ENCODE measurements around the gene USP32.
"Not testable (repeated sequence)": the region's sequence is repeated elsewhere in the genome, so short reads cannot be mapped to it uniquely, and the experiment has no call there.

The USP32 gene

GRCh38 chr17:60378187-60378586, 13.7 kb downstream of the USP32 start:
- not testable (repeated sequence) for DNase-seq (ENCODE audit: low spot score)

GRCh38 chr17:60372790-60373483, 19.0 kb downstream of the USP32 start:
- DNase-seq (ENCODE audit: low spot score) = no peak

- DNase-seq (ENCODE audit: low spot score) = no peak
Measured at GRCh38 chr17:60371818-60372510, 20.0 kb downstream of the USP32 start.

GRCh38 chr17:60371416-60371815, 20.5 kb downstream of the USP32 start:
- no peak for DNase-seq (ENCODE audit: low spot score)

GRCh38 chr17:60369727-60370126, 22.2 kb downstream of the USP32 start:
- DNase-seq (ENCODE audit: low spot score) = no peak

GRCh38 chr17:60363700-60364405, 28.1 kb downstream of the USP32 start:
- DNase-seq (ENCODE audit: low spot score) = no peak

GRCh38 chr17:60362329-60362728, 29.6 kb downstream of the USP32 start:
- DNase-seq (ENCODE audit: low spot score) = no peak

- DNase-seq (ENCODE audit: low spot score) = no peak
Measured at GRCh38 chr17:60361889-60362288, 30.0 kb downstream of the USP32 start.

GRCh38 chr17:60359415-60359814, 32.5 kb downstream of the USP32 start:
- DNase-seq (ENCODE audit: low spot score) = no peak

GRCh38 chr17:60358606-60359225, 33.2 kb downstream of the USP32 start:
- no peak for DNase-seq (ENCODE audit: low spot score)

- DNase-seq (ENCODE audit: low spot score) = no peak
Measured at GRCh38 chr17:60356940-60357339, 35.0 kb downstream of the USP32 start.

- DNase-seq (ENCODE audit: low spot score) = no peak
Measured at GRCh38 chr17:60355663-60356594, 36.0 kb downstream of the USP32 start.

GRCh38 chr17:60354223-60354622, 37.7 kb downstream of the USP32 start:
- DNase-seq (ENCODE audit: low spot score) = no peak

- no peak for DNase-seq (ENCODE audit: low spot score)
Measured at GRCh38 chr17:60353773-60354172, 38.2 kb downstream of the USP32 start.

GRCh38 chr17:60352569-60352968, 39.4 kb downstream of the USP32 start:
- DNase-seq (ENCODE audit: low spot score) = no peak

GRCh38 chr17:60352071-60352470, 39.9 kb downstream of the USP32 start:
- no peak for DNase-seq (ENCODE audit: low spot score)

- DNase-seq (ENCODE audit: low spot score) = no peak
Measured at GRCh38 chr17:60351012-60351695, 40.8 kb downstream of the USP32 start.

GRCh38 chr17:60348616-60349015, 43.3 kb downstream of the USP32 start:
- no peak for DNase-seq (ENCODE audit: low spot score)

GRCh38 chr17:60345233-60345632, 46.7 kb downstream of the USP32 start:
- DNase-seq (ENCODE audit: low spot score) = no peak

GRCh38 chr17:60342492-60342891, 49.4 kb downstream of the USP32 start:
- not testable (repeated sequence) for DNase-seq (ENCODE audit: low spot score)

GRCh38 chr17:60335289-60335688, 56.6 kb downstream of the USP32 start:
- no peak for DNase-seq (ENCODE audit: low spot score)
